GM12865 (cell line): ENCODE results near the gene UTP14C.
A peak's percentile ranks its signal among the peaks of the same experiment; 100 is the strongest.

Source experiments
- DNase-seq: peaks from one replicate; pipeline ENCODE4 v3.0.0; 2010; ENCODE audit warnings: low read depth
- H3K4me3 ChIP-seq: 2 replicates; pipeline ENCODE4 v1.5.1; 2011; ENCODE audit warnings: mild to moderate bottlenecking, low read depth, low read length, control low read depth
- TF ChIP-seq, protein P1 (sequence below): IDR thresholded peaks from 2 replicates; pipeline ENCODE4 v1.5.1; 2011; ENCODE audit warnings: low read length, control low read depth, low read depth, inconsistent platforms; ENCODE audit not compliant: insufficient read depth; ENCODE audit errors: missing control alignments

The UTP14C gene

DNA sequence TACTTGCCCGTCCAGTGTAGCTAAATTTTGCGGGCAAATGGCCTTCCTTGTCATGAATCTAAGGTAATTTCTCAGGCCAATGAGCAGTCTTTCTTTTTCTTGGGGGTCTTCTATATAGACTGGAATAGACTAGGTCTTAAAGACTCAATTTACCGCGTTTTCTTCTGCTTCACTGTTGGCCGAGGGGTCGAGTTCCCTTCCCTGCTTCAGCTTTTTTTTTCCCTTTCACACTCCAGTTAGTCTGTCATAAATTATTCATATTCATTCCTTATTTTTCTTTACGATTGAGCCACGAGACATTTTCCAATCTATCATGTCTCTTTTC lies 12.0 kb upstream of the UTP14C start:
- H3K4me3 ChIP-seq: peak overlapping the region; percentile 83
- no peak for DNase-seq
- TF ChIP-seq, protein P1, sequence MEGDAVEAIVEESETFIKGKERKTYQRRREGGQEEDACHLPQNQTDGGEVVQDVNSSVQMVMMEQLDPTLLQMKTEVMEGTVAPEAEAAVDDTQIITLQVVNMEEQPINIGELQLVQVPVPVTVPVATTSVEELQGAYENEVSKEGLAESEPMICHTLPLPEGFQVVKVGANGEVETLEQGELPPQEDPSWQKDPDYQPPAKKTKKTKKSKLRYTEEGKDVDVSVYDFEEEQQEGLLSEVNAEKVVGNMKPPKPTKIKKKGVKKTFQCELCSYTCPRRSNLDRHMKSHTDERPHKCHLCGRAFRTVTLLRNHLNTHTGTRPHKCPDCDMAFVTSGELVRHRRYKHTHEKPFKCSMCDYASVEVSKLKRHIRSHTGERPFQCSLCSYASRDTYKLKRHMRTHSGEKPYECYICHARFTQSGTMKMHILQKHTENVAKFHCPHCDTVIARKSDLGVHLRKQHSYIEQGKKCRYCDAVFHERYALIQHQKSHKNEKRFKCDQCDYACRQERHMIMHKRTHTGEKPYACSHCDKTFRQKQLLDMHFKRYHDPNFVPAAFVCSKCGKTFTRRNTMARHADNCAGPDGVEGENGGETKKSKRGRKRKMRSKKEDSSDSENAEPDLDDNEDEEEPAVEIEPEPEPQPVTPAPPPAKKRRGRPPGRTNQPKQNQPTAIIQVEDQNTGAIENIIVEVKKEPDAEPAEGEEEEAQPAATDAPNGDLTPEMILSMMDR: no peak

DNA sequence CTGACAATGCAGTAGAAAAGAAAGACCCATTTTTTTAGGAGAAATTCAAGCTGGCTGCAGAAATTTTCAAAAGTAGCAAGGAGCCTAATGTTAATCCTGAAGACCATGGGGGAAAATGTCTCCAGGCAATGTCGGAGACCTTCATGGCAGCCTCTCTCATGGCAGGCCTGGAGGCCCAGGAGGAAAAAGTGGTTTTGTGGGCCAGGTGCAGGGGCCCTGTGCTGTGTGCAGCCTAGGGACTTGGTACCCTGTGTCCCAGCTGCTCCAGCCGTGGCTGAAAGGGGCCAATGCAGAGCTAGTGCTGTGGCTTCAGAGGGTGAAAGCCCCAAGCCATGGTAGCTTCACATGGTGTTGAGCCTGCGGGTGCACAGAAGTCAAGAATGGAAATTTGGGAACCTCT lies 8.2 kb upstream of the UTP14C start:
- no peak overlapping the region for H3K4me3 ChIP-seq
- no peak for DNase-seq
- TF ChIP-seq, protein P1: no peak

DNA sequence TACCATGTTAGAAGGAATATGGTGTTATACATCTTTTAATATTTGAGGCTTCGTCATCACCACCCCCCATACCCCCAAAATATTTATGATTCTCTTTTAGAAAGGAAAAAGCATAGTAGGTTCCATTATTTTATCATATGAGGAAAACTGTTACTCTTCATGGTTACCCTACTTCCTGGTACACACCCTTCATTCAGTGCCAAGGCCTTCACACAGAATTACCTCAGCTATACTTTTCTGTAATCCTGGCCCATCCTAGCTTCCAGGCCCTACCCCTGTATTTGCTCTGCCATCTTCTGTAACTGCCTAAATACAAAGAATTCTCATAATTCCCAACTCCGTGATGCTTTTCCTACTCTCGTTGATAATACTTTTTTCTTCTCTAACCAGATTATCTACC lies 4.3 kb upstream of the UTP14C start:
- H3K4me3 ChIP-seq: no peak overlapping the region
- TF ChIP-seq, protein P1: no peak
- DNase-seq: no peak

DNA sequence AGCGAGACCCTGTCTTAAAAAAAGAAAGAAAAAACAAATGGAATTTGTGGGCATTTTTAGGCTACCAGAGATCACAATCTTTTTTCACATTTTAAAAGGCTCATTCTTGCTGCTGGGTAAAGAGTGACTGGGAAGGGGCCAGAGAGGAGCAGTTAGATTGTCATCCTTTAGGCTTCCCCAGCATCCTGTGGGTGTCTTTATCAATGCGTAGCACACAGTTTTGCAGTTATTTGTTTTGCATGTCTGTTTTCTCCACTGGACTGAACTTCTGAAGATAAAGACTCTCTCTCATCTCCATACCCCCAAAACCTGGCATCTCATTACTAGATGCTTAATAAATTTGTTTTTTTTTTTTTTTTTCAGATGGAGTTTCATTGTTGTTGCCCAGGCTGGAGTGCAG lies 2.1 kb upstream of the UTP14C start:
- TF ChIP-seq, protein P1: no peak
- no peak overlapping the region for H3K4me3 ChIP-seq
- DNase-seq: no peak

DNA sequence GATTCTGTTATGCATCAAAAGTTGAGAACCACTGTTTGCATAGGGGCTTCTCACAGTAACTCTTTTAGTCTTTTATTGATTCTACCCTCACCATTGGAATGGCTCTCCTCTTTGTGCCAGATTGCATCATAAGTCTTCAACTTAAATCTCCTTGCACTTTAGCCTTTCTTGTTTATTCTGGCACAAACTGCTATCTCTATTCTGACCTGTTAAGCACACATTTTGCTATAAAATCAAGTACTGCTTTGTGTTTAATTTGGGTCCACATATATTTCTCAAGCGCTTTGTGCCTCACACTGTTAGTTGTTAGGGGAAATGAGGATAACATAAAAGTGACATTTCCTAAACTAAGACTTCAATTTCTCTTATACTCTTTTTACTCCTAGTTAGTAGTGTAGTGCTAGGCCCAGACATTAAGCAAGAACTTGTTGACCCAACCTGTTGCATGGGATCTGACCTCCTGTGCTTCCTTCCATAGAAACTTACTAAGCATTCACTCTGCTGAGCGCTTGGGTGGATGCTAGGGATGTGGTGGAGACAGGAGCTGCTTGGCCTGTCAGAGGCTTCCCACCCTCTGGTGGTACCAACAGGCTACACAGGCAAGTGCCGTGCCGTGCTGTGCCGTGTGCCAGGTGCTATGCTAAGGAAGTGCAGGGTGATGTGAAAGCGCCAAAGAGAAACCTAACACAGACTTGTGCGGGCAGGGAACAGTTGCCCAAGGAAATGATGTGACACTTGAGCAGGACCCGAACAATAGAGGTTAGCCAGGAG lies 1.2 kb downstream of the UTP14C start:
- DNase-seq: no peak
- no peak overlapping the region for H3K4me3 ChIP-seq
- TF ChIP-seq, protein P1: no peak

DNA sequence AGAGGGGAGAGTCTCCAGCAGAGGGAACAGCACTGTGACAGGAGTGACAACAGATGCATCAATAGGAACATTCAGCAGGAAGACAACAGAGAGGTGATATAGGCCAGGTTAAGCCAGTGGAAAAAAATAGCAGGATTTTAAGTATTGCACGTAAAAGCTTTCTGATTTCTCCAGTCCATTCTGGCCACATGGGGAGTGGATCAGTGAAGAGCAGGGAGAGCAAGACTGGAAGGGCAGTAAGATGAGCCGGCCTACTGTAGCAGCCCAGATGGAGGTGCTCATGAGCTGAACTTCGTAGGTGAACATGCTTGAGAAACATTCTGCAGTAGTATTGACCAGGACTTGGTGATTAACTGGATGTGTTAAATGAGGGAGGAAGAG lies 1.7 kb downstream of the UTP14C start:
- TF ChIP-seq, protein P1: peak; percentile 0
- H3K4me3 ChIP-seq: no peak overlapping the region
- DNase-seq: no peak

DNA sequence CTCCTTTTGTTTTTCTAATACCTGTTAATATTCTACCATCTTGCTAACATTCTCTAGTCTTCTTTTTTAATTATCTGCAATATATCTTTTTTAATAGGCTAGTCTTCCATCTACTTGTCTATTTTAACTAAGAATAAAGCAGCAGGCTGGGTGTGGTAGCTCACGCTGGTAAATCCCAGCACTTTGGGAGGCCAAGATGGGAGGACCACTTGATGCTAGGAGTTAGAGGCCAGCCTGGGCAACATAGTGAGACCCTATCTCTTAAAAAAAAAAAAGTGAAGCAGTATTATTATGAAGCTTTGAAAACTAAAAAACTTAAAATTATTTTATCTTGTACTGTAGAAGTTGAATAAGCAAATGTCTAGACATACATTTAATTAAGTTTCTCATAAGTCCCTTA lies 3.3 kb downstream of the UTP14C start:
- no peak overlapping the region for H3K4me3 ChIP-seq
- DNase-seq: no peak
- TF ChIP-seq, protein P1: no peak
